ENCODE data around the gene HOXC12.

Gene HOXC12

GRCh38 chr12:53996240-53997203 is 41.8 kb downstream of the HOXC12 start:
- no peak for DNase-seq (ENCODE audit: low read depth, low spot score)

GRCh38 chr12:53997204-53998109 is 42.8 kb downstream of the HOXC12 start:
- no peak for DNase-seq (ENCODE audit: low read depth, low spot score)

GRCh38 chr12:53998110-53998899 is 43.6 kb downstream of the HOXC12 start:
- DNase-seq (ENCODE audit: low read depth, low spot score): no peak

GRCh38 chr12:53998900-53999236 is 44.2 kb downstream of the HOXC12 start:
- no peak for DNase-seq (ENCODE audit: low read depth, low spot score)

GRCh38 chr12:53999559-54000115 is 44.9 kb downstream of the HOXC12 start:
- DNase-seq (ENCODE audit: low read depth, low spot score): no peak

GRCh38 chr12:54000116-54001114 is 45.7 kb downstream of the HOXC12 start, which contains the start of gene HOXC9:
Gene HOXC9 (plus strand): TSS chr12:54000161. CDS start chr12:54000189, 28 bp downstream.
- DNase-seq (ENCODE audit: low read depth, low spot score): no peak

- no peak for DNase-seq (ENCODE audit: low read depth, low spot score)
Observed at GRCh38 chr12:54001283-54002187, 46.8 kb downstream of the HOXC12 start.

GRCh38 chr12:54002278-54002914 is 47.7 kb downstream of the HOXC12 start:
- no peak for DNase-seq (ENCODE audit: low read depth, low spot score)

- no peak for DNase-seq (ENCODE audit: low read depth, low spot score)
Observed at GRCh38 chr12:54002915-54003389, 48.2 kb downstream of the HOXC12 start.

- no peak for DNase-seq (ENCODE audit: low read depth, low spot score)
Observed at GRCh38 chr12:54003625-54004024, 48.9 kb downstream of the HOXC12 start.

- DNase-seq (ENCODE audit: low read depth, low spot score): no peak
Observed at GRCh38 chr12:54004063-54004840, 49.5 kb downstream of the HOXC12 start.

GRCh38 chr12:54004841-54005530 is 50.3 kb downstream of the HOXC12 start:
- no peak for DNase-seq (ENCODE audit: low read depth, low spot score)

- no peak for DNase-seq (ENCODE audit: low read depth, low spot score)
Observed at GRCh38 chr12:54005531-54005852, 50.8 kb downstream of the HOXC12 start.

- DNase-seq (ENCODE audit: low read depth, low spot score): peak; percentile 21
Observed at GRCh38 chr12:54005853-54006558, 51.3 kb downstream of the HOXC12 start.

GRCh38 chr12:54006559-54007220 is 52.0 kb downstream of the HOXC12 start:
- no peak for DNase-seq (ENCODE audit: low read depth, low spot score)

Measured in brain pericyte (primary cell).